K562 (cell line): ENCODE results near the gene SULT2B1. TPM values are rescaled to one million over a fixed set of nuclear protein-coding genes. Genes with fewer than 3 reads are reported as not detected.

Experiments used
- CREB5 ChIP-seq: fragments of 250-450 bp; sonication (Bioruptor Pico); IDR thresholded peaks from 2 replicates; pipeline ENCODE4 v1.5.0; 2020; ENCODE audit warnings: mild to moderate bottlenecking
- FOXJ2 ChIP-seq: fragments of 200-800 bp; sonication (Bioruptor generic); IDR thresholded peaks from 2 replicates; pipeline ENCODE4 v1.6.1; 2016; ENCODE audit warnings: missing genetic modification characterization, missing compliant biosample characterization
- IRF9 ChIP-seq: fragments of 450-650 bp; IDR thresholded peaks from 2 replicates; pipeline ENCODE4 v1.6.1; 2016; ENCODE audit warnings: missing biosample characterization, missing genetic modification characterization
- KLF16 ChIP-seq: IDR thresholded peaks from 2 replicates; pipeline ENCODE4 v1.6.1; 2016; ENCODE audit warnings: antibody characterized with exemption
- PTBP1 ChIP-seq: fragments of 200-400 bp; formaldehyde crosslinking; IDR thresholded peaks from 2 replicates; pipeline ENCODE4 v1.6.1; 2017; ENCODE audit warnings: low read depth, low read length
- REST ChIP-seq, 2 experiments: fragments of 450-650 bp; formaldehyde crosslinking in 1 of 2; IDR thresholded peaks; 2 replicates each; pipeline versions ENCODE4 v1.4.0 to v1.6.1; 2014 to 2020; ENCODE audit warnings: mild to moderate bottlenecking in 2 of 2, borderline replicate concordance in 1 of 2, low read depth in 1 of 2
- SMC3 ChIP-seq: conservative IDR thresholded peaks from 2 replicates; pipeline ENCODE4 v1.6.1; 2011; ENCODE audit warnings: low read depth, low read length, improper control_type of control experiment; ENCODE audit not compliant: insufficient read depth
- SPI1 ChIP-seq: IDR thresholded peaks from 2 replicates; pipeline ENCODE4 v1.6.1; 2011; ENCODE audit warnings: low read depth, low read length, control low read depth, borderline replicate concordance
- ZNF316 ChIP-seq: fragments of 450-650 bp; IDR thresholded peaks from 2 replicates; pipeline ENCODE4 v1.6.1; 2016
- ZNF785 ChIP-seq: fragments of 250-450 bp; sonication (Bioruptor Pico); IDR thresholded peaks from 2 replicates; pipeline ENCODE4 v1.4.0; 2020; ENCODE audit warnings: mild to moderate bottlenecking
- polyA plus RNA-seq, 8 experiments: library from polyadenylated mRNA; depleted of rRNA in 4 of 8; stranded (reverse) in 5 of 8; unstranded in 3 of 8; fragments of >200 nt; fragmentation: Nextera tagmentation in 2 of 8; fragmentation: Illumina TruSeq in 1 of 8; extraction: Ambion mirVana in 2 of 8; extraction: Trizol in 1 of 8; gene quantifications; 2 replicates each; pipeline versions ENCODE4 v1.2.1 to v1.2.3, GENCODE V29; 2011 to 2014; ENCODE audit warnings: inconsistent platforms in 1 of 8, missing spikeins in 1 of 8
- total RNA-seq, 7 experiments: library from RNA; depleted of rRNA in 6 of 7; stranded (reverse); fragments of >200 nt in 6 of 7; fragmentation: Illumina TruSeq in 2 of 7; extraction: Trizol in 2 of 7; gene quantifications; 2 replicates each; pipeline versions ENCODE4 v1.2.1 to v1.2.3, GENCODE V29; 2011 to 2021; ENCODE audit warnings: low replicate concordance in 1 of 7
- TF ChIP-seq, protein P1 (sequence below): sonication (generic); formaldehyde crosslinking; IDR thresholded peaks from 2 replicates; pipeline ENCODE4 v1.8.1; 2022; ENCODE audit warnings: missing genetic modification reagents
- TF ChIP-seq, protein P2 (sequence below), 2 experiments: IDR thresholded peaks in 1 of 2; conservative IDR thresholded peaks in 1 of 2; 2 replicates each; pipeline ENCODE4 v1.6.1; 2016; ENCODE audit warnings: low read depth in 2 of 2, mild to moderate bottlenecking in 1 of 2, missing compliant biosample characterization in 1 of 2, missing genetic modification characterization in 1 of 2, moderate library complexity in 1 of 2

The SULT2B1 gene
- total and polyA plus RNA-seq, 9 of the 15 experiments (the other 6 are each of a cell fraction or from before 2014, with no cell fraction given) = 0.09 to 0.62 (median 0.22) TPM; not detected in 2

- TF ChIP-seq REST (IDR thresholded peaks at IDR 0.05; ENCODE audit: borderline replicate concordance) = peak; percentile 22; the same call in 1 of the 2 replicates
- TF ChIP-seq REST (CRISPR knock-in tag; IDR thresholded peaks at IDR 0.05; ENCODE audit: low read depth) = no peak
- TF ChIP-seq, protein P1, sequence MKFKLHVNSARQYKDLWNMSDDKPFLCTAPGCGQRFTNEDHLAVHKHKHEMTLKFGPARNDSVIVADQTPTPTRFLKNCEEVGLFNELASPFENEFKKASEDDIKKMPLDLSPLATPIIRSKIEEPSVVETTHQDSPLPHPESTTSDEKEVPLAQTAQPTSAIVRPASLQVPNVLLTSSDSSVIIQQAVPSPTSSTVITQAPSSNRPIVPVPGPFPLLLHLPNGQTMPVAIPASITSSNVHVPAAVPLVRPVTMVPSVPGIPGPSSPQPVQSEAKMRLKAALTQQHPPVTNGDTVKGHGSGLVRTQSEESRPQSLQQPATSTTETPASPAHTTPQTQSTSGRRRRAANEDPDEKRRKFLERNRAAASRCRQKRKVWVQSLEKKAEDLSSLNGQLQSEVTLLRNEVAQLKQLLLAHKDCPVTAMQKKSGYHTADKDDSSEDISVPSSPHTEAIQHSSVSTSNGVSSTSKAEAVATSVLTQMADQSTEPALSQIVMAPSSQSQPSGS (CRISPR knock-in tag) = no peak
- no peak for TF ChIP-seq KLF16
- TF ChIP-seq SMC3 = 0 out of 2 replicates have a peak, but pooled peaks have one; percentile 7
- TF ChIP-seq FOXJ2 (tag) = no peak
- no peak for TF ChIP-seq CREB5 (CRISPR knock-in tag)
- TF ChIP-seq IRF9 (tag) = no peak
- peak; percentile 49; the same call in 1 of the 2 replicates for TF ChIP-seq SPI1
- TF ChIP-seq, protein P2, sequence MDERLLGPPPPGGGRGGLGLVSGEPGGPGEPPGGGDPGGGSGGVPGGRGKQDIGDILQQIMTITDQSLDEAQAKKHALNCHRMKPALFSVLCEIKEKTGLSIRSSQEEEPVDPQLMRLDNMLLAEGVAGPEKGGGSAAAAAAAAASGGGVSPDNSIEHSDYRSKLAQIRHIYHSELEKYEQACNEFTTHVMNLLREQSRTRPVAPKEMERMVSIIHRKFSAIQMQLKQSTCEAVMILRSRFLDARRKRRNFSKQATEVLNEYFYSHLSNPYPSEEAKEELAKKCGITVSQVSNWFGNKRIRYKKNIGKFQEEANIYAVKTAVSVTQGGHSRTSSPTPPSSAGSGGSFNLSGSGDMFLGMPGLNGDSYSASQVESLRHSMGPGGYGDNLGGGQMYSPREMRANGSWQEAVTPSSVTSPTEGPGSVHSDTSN (CRISPR knock-in tag; IDR thresholded peaks at IDR 0.05; ENCODE audit: low read depth) = no peak
- TF ChIP-seq, protein P2 (tag; conservative IDR thresholded peaks at IDR 0.05; ENCODE audit: low read depth) = no peak
- TF ChIP-seq PTBP1 = no peak
- TF ChIP-seq ZNF785 = no peak
- peak; percentile 28; the same call in 1 of the 2 replicates for TF ChIP-seq ZNF316
These were observed 39.0 kb downstream of the SULT2B1 start (continued) for GRCh38 chr19:48591021-48591420.
